Measurements from ENCODE around the gene CRBN. TPM values are rescaled to one million over a fixed set of nuclear protein-coding genes. Genes with fewer than 3 reads are reported as not detected.

The CRBN gene
- total and polyA plus RNA-seq, 2 of the 13 experiments (the other 11 are each of a cell fraction or from before 2014, with no cell fraction given) = 30.8 to 36.1 TPM

DNA sequence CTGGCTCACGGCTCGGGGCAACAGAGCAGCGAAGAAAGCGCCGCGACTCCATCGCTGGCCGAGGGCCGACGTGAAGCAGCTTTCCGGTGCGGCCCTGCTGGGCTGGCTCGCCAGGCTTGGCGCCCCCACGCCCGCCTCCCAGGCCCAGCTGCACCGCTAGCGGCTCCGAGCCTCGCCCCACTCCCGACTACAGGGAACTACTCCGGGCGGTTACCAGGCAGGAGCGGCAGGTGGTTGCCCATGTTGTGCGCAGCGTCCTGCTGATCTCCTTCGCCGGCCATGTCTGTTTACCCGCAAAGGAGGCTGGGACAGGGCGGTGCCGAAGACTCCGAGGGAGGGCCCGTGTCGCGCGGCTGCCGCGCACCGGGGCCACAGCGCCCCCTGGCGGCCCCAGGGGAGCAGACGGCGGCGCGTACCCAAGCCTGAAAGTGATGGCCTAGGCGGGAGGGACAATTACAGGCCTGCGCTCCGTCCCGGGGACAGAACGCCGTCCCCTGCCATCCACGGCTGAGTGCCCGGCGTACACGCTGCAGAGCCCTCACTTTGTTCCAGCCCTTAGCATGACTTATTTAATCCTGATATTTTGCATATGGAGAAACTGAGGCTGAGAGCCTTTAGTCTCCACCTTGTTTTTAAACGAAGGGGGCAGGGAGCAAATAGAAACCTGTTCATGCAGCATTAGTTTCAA lies at the start of gene CRBN (continued):
- TF ChIP-seq TAF15 (IDR thresholded peaks at IDR 0.05; ENCODE audit: low read depth, low read length, poor library complexity, severe bottlenecking) (peak; percentile 71), HDAC2 (CRISPR knock-in tag; IDR thresholded peaks at IDR 0.05) (peak; percentile 96), NONO (IDR thresholded peaks at IDR 0.05) (no peak), NONO (CRISPR knock-in tag; conservative IDR thresholded peaks at IDR 0.05) (peak; percentile 96), MIXL1 (CRISPR knock-in tag; IDR thresholded peaks at IDR 0.05) (0 out of 2 replicates have a peak, but pooled peaks have one; percentile 8), KDM5A (IDR thresholded peaks at IDR 0.05; ENCODE audit: borderline replicate concordance, low read length) (peak; percentile 99), ATRX (CRISPR knock-in tag; IDR thresholded peaks at IDR 0.05; ENCODE audit: borderline replicate concordance) (no peak), ZNF761 (CRISPR knock-in tag; conservative IDR thresholded peaks at IDR 0.05) (peak; percentile 73), ZNF33B (CRISPR knock-in tag; IDR thresholded peaks at IDR 0.05) (peak; percentile 90; the same call in 1 of the 2 replicates), MBNL3 (CRISPR knock-in tag; conservative IDR thresholded peaks at IDR 0.05) (no peak), SIX4 (CRISPR knock-in tag; IDR thresholded peaks at IDR 0.05) (0 out of 2 replicates have a peak, but pooled peaks have one; percentile 43), GTF3A (CRISPR knock-in tag; conservative IDR thresholded peaks at IDR 0.05) (0 out of 2 replicates have a peak, but pooled peaks have one; percentile 29), GATA4 (IDR thresholded peaks at IDR 0.05; ENCODE audit: borderline replicate concordance, low read depth) (0 out of 2 replicates have a peak, but pooled peaks have one; percentile 22), ETV6 (CRISPR knock-in tag; conservative IDR thresholded peaks at IDR 0.05) (no peak; the same call in none of the 2 replicates)
- TF ChIP-seq, protein P1, sequence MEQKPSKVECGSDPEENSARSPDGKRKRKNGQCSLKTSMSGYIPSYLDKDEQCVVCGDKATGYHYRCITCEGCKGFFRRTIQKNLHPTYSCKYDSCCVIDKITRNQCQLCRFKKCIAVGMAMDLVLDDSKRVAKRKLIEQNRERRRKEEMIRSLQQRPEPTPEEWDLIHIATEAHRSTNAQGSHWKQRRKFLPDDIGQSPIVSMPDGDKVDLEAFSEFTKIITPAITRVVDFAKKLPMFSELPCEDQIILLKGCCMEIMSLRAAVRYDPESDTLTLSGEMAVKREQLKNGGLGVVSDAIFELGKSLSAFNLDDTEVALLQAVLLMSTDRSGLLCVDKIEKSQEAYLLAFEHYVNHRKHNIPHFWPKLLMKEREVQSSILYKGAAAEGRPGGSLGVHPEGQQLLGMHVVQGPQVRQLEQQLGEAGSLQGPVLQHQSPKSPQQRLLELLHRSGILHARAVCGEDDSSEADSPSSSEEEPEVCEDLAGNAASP (CRISPR knock-in tag; IDR thresholded peaks at IDR 0.05; ENCODE audit: borderline replicate concordance) = peak; percentile 52
- TF ChIP-seq, protein P2, sequence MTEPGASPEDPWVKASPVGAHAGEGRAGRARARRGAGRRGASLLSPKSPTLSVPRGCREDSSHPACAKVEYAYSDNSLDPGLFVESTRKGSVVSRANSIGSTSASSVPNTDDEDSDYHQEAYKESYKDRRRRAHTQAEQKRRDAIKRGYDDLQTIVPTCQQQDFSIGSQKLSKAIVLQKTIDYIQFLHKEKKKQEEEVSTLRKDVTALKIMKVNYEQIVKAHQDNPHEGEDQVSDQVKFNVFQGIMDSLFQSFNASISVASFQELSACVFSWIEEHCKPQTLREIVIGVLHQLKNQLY (CRISPR knock-in tag; IDR thresholded peaks at IDR 0.05) = 0 out of 2 replicates have a peak, but pooled peaks have one; percentile 39
- TF ChIP-seq, protein P3, sequence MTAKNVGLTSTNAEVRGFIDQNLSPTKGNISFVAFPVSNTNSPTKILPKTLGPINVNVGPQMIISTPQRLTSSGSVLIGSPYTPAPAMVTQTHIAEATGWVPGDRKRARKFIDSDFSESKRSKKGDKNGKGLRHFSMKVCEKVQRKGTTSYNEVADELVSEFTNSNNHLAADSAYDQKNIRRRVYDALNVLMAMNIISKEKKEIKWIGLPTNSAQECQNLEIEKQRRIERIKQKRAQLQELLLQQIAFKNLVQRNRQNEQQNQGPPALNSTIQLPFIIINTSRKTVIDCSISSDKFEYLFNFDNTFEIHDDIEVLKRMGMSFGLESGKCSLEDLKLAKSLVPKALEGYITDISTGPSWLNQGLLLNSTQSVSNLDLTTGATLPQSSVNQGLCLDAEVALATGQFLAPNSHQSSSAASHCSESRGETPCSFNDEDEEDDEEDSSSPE (CRISPR knock-in tag; IDR thresholded peaks at IDR 0.05) = peak; percentile 72; the same call in 1 of the 2 replicates
- TF ChIP-seq, protein P4, sequence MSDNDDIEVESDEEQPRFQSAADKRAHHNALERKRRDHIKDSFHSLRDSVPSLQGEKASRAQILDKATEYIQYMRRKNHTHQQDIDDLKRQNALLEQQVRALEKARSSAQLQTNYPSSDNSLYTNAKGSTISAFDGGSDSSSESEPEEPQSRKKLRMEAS (IDR thresholded peaks at IDR 0.05) = peak; percentile 86
- TF ChIP-seq, protein P5, sequence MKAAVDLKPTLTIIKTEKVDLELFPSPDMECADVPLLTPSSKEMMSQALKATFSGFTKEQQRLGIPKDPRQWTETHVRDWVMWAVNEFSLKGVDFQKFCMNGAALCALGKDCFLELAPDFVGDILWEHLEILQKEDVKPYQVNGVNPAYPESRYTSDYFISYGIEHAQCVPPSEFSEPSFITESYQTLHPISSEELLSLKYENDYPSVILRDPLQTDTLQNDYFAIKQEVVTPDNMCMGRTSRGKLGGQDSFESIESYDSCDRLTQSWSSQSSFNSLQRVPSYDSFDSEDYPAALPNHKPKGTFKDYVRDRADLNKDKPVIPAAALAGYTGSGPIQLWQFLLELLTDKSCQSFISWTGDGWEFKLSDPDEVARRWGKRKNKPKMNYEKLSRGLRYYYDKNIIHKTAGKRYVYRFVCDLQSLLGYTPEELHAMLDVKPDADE (CRISPR knock-in tag; IDR thresholded peaks at IDR 0.05) = 0 out of 2 replicates have a peak, but pooled peaks have one; percentile 74
- TF ChIP-seq, protein P6, sequence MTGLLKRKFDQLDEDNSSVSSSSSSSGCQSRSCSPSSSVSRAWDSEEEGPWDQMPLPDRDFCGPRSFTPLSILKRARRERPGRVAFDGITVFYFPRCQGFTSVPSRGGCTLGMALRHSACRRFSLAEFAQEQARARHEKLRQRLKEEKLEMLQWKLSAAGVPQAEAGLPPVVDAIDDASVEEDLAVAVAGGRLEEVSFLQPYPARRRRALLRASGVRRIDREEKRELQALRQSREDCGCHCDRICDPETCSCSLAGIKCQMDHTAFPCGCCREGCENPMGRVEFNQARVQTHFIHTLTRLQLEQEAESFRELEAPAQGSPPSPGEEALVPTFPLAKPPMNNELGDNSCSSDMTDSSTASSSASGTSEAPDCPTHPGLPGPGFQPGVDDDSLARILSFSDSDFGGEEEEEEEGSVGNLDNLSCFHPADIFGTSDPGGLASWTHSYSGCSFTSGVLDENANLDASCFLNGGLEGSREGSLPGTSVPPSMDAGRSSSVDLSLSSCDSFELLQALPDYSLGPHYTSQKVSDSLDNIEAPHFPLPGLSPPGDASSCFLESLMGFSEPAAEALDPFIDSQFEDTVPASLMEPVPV (CRISPR knock-in tag; IDR thresholded peaks at IDR 0.05) = no peak; the same call in 1 of the 2 replicates
- TF ChIP-seq, protein P7, sequence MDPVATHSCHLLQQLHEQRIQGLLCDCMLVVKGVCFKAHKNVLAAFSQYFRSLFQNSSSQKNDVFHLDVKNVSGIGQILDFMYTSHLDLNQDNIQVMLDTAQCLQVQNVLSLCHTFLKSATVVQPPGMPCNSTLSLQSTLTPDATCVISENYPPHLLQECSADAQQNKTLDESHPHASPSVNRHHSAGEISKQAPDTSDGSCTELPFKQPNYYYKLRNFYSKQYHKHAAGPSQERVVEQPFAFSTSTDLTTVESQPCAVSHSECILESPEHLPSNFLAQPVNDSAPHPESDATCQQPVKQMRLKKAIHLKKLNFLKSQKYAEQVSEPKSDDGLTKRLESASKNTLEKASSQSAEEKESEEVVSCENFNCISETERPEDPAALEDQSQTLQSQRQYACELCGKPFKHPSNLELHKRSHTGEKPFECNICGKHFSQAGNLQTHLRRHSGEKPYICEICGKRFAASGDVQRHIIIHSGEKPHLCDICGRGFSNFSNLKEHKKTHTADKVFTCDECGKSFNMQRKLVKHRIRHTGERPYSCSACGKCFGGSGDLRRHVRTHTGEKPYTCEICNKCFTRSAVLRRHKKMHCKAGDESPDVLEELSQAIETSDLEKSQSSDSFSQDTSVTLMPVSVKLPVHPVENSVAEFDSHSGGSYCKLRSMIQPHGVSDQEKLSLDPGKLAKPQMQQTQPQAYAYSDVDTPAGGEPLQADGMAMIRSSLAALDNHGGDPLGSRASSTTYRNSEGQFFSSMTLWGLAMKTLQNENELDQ (CRISPR knock-in tag; IDR thresholded peaks at IDR 0.05; ENCODE audit: borderline replicate concordance) = peak; percentile 54; the same call in 1 of the 2 replicates

Measured in HepG2 (cell line).